Caco-2 (cell line): Measurements from ENCODE around the gene HDAC11. TPM values are rescaled to one million over a fixed set of nuclear protein-coding genes. Genes with fewer than 3 reads are reported as not detected.

Experiments
- BruUV-seq: library from RNA; stranded (reverse); fragments of 400-500 nt; replicated peaks from 2 replicates; lab custom pipeline; 2021; lab: Mats Ljungman, UMichigan
- CTCF ChIA-PET: fragments of 300-600 bp; sonication (Branson Sonifier 250); formaldehyde crosslinking; loops from one replicate; lab custom pipeline; 2022; ENCODE audit warnings: antibody characterized with exemption; lab: Charles Lee
- POLR2A ChIA-PET: fragments of 300-600 bp; sonication (Branson Sonifier 250); formaldehyde crosslinking; loops from one replicate; lab custom pipeline; 2022; ENCODE audit warnings: antibody characterized with exemption; lab: Charles Lee
- DNase-seq, 2 experiments: peaks; one replicate each; pipeline versions ENCODE4 v3.0.0 to v3.0.0-alpha.2; 2020 to 2022
- H3K27me3 ChIP-seq: replicated peaks from 2 replicates; pipeline ENCODE4 v1.6.0; 2011; ENCODE audit warnings: low read length; ENCODE audit not compliant: control insufficient read depth, insufficient read depth
- H3K36me3 ChIP-seq: 2 replicates; pipeline ENCODE4 v1.5.1; 2011; ENCODE audit warnings: low read length; ENCODE audit not compliant: control insufficient read depth, insufficient read depth
- H3K4me1 ChIP-seq: fragments of 250-450 bp; sonication (Bioruptor Pico); 2 replicates; pipeline ENCODE4 v1.5.1; 2020; ENCODE audit warnings: mild to moderate bottlenecking
- H3K4me3 ChIP-seq: 2 replicates; pipeline ENCODE4 v1.5.1; 2011; ENCODE audit warnings: low read depth, mild to moderate bottlenecking, control low read depth, low read length
- H3K9me3 ChIP-seq: fragments of 250-450 bp; sonication (Bioruptor Pico); 2 replicates; pipeline ENCODE4 v1.5.1; 2020; ENCODE audit warnings: mild to moderate bottlenecking, moderate library complexity
- H3K27ac Mint-ChIP-seq: one replicate; pipeline ENCODE4 v1.8.0; 2022; ENCODE audit warnings: mixed read lengths; ENCODE audit not compliant: unreplicated experiment
- H3K27me3 Mint-ChIP-seq: one replicate; pipeline ENCODE4 v1.8.0; 2022; ENCODE audit warnings: mixed read lengths; ENCODE audit not compliant: insufficient read depth, unreplicated experiment
- H3K36me3 Mint-ChIP-seq: one replicate; pipeline ENCODE4 v1.8.0; 2022; ENCODE audit warnings: mild to moderate bottlenecking, mixed read lengths; ENCODE audit not compliant: insufficient read depth, unreplicated experiment
- H3K4me1 Mint-ChIP-seq: one replicate; pipeline ENCODE4 v1.8.0; 2022; ENCODE audit warnings: low read depth, mixed read lengths; ENCODE audit not compliant: unreplicated experiment
- H3K4me3 Mint-ChIP-seq: one replicate; pipeline ENCODE4 v1.8.0; 2022; ENCODE audit warnings: mild to moderate bottlenecking, moderate library complexity, mixed read lengths; ENCODE audit not compliant: unreplicated experiment
- H3K9me3 Mint-ChIP-seq: one replicate; pipeline ENCODE4 v1.8.0; 2022; ENCODE audit warnings: mixed read lengths; ENCODE audit not compliant: unreplicated experiment
- CTCF ChIP-seq, 2 experiments: fragments of 200-600 bp in 1 of 2; IDR thresholded peaks; 1 replicate in 1 of 2; 2 replicates in 1 of 2; pipeline versions ENCODE4 v1.5.1 to v1.8.0; 2011 to 2022; ENCODE audit warnings: antibody characterized with exemption in 1 of 2, control low read depth in 1 of 2, inconsistent platforms in 1 of 2, low read depth in 1 of 2, low read length in 1 of 2, mild to moderate bottlenecking in 1 of 2, moderate library complexity in 1 of 2; ENCODE audit not compliant: insufficient read depth in 1 of 2, severe bottlenecking in 1 of 2, unreplicated experiment in 1 of 2
- intact Hi-C: fragments of 100-400 bp; cut with micrococcal nuclease; formaldehyde crosslinking; loops from one replicate; pipeline ENCODE4 v1.10.0; 2022; ENCODE audit not compliant: unreplicated experiment
- total RNA-seq: library from RNA; stranded (reverse); gene quantifications from 2 replicates; pipeline ENCODE4 v1.2.3, GENCODE V29; 2022

The HDAC11 gene
- total RNA-seq, 1 experiment from 2014 or later = 10.9 TPM

GRCh38 chr3:13528217-13528867 lies 48.2 kb downstream of the HDAC11 start:
- Mint-ChIP-seq H3K9me3 (no peaks in the 10 kb centered on the region), H3K36me3 (no peaks in the 10 kb centered on the region), H3K4me3 (no peak overlapping the region), H3K4me1 (peaks cover 12% of the 10 kb centered on the region), H3K27me3 (no peaks in the 10 kb centered on the region), H3K27ac (no peak overlapping the region)
- H3K27me3 ChIP-seq = no peaks in the 10 kb centered on the region
- H3K4me3 ChIP-seq = no peak overlapping the region
- intact Hi-C loops = no loop called here
- no peaks in the 10 kb centered on the region for H3K9me3 ChIP-seq
- peak in 1 of 2 experiments; percentile 22 for TF ChIP-seq CTCF (IDR thresholded peaks at IDR 0.05; ENCODE audit: insufficient read depth in 1 of 2, low read depth in 1 of 2, low read length in 1 of 2, severe bottlenecking in 1 of 2, unreplicated experiment in 1 of 2)
- POLR2A ChIA-PET = no interaction called here
- H3K4me1 ChIP-seq = peaks cover 9% of the 10 kb centered on the region; the same call in 1 of the 2 replicates
- CTCF ChIA-PET = interaction anchor here (0.6 to 1.5 kb wide), 4 partner anchors 8 to 123 kb away, joined by 3 to 4 read pairs (median 3); no protein-coding TSS in a partner anchor
- peak in 1 of 2 experiments; percentile 57 for DNase-seq
- H3K36me3 ChIP-seq = no peaks in the 10 kb centered on the region
- BruUV-seq = no TSS peak

GRCh38 chr3:13529196-13530112 lies 49.3 kb downstream of the HDAC11 start:
- peaks cover 12% of the 10 kb centered on the region for H3K4me1 Mint-ChIP-seq
- no peak for DNase-seq
- ChIA-PET CTCF (interaction anchor here (0.6 to 1.5 kb wide), 2 partner anchors 26 to 66 kb away, joined by 3 read pairs; no protein-coding TSS in a partner anchor), POLR2A (no interaction called here)
- no peak overlapping the region for H3K27ac Mint-ChIP-seq
- Histone ChIP-seq H3K36me3 (no peaks in the 10 kb centered on the region), H3K4me3 (no peak overlapping the region), H3K9me3 (no peaks in the 10 kb centered on the region), H3K27me3 (no peaks in the 10 kb centered on the region), H3K4me1 (peaks cover 9% of the 10 kb centered on the region; the same call in 1 of the 2 replicates)
- no peaks in the 10 kb centered on the region for H3K27me3 Mint-ChIP-seq
- no peaks in the 10 kb centered on the region for H3K36me3 Mint-ChIP-seq
- no peak for TF ChIP-seq CTCF (IDR thresholded peaks at IDR 0.05; ENCODE audit: insufficient read depth in 1 of 2, low read depth in 1 of 2, low read length in 1 of 2, severe bottlenecking in 1 of 2, unreplicated experiment in 1 of 2)
- H3K4me3 Mint-ChIP-seq = no peak overlapping the region
- H3K9me3 Mint-ChIP-seq = no peaks in the 10 kb centered on the region
- no TSS peak for BruUV-seq
- intact Hi-C loops = no loop called here

DNA sequence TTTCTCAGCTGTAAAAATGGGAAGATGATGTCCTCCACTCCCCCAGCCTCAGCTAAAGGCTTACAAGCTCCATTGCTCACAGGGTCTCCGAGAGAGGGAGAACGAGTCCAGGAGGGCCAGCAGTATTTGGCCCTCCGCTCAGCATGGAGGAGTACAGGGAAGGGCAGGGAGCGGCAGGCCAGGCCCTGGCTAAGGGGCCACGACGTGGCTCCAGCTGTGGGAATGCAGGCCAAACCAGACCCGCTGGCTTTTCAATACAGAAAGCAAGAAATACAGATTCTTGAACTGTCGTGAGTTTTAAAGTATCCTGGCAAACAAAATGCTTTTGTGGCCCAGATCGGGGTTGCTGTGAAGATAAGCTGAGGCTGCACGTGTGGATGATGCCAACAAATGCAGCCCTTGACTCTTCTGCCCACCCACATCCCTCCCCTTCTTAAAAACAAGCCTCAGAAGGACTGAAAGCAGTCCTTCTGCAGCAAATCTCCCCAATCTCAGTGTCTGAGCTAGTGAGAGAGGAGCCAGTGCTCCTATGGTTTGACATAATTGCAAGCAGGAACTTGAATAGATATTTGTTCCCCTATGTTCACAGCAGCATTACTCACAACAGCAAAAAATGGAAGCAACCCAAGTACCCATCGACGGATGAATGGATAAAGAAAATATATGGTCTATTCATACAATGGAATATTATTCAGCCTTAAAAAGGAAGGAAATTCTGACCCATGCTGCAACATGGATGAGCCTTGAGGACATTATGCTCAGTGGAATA lies 50.3 kb downstream of the HDAC11 start:
- no peaks in the 10 kb centered on the region for H3K9me3 ChIP-seq
- H3K27me3 ChIP-seq = no peaks in the 10 kb centered on the region
- Mint-ChIP-seq H3K27ac (no peak overlapping the region), H3K27me3 (no peaks in the 10 kb centered on the region), H3K4me1 (peaks cover 12% of the 10 kb centered on the region), H3K9me3 (no peaks in the 10 kb centered on the region), H3K4me3 (no peak overlapping the region), H3K36me3 (no peaks in the 10 kb centered on the region)
- no TSS peak for BruUV-seq
- no peak overlapping the region for H3K4me3 ChIP-seq
- 0 out of 2 replicates have a peak, but pooled peaks cover under 1% of the 10 kb centered on the region for H3K4me1 ChIP-seq
- no peak for DNase-seq
- no peak for TF ChIP-seq CTCF (IDR thresholded peaks at IDR 0.05; ENCODE audit: insufficient read depth in 1 of 2, low read depth in 1 of 2, low read length in 1 of 2, severe bottlenecking in 1 of 2, unreplicated experiment in 1 of 2)
- CTCF ChIA-PET = no interaction called here
- POLR2A ChIA-PET = no interaction called here
- no peaks in the 10 kb centered on the region for H3K36me3 ChIP-seq
- intact Hi-C loops = no loop called here
